Measurements from ENCODE around the gene ARHGDIB.

ARHGDIB gene

GRCh38 chr12:14904854-14905253 lies 56.5 kb downstream of the ARHGDIB start:
- Histone ChIP-seq H3K4me1 (ENCODE audit: control insufficient read depth, low read depth, low read length) (no peaks in the 10 kb centered on the region), H3K36me3 (ENCODE audit: control insufficient read depth, insufficient read depth, low read length) (no peaks in the 10 kb centered on the region), H2BK5ac (ENCODE audit: low read length) (no peak overlapping the region), H3K4ac (ENCODE audit: low read depth, low read length) (no peak overlapping the region), H2AK5ac (ENCODE audit: low read length) (no peak overlapping the region), H3K27ac (ENCODE audit: low read depth, low read length) (no peak overlapping the region), H3K23ac (ENCODE audit: low read length) (no peak overlapping the region), H4K8ac (ENCODE audit: low read depth, low read length) (no peak overlapping the region), H4K5ac (ENCODE audit: low read length) (no peak overlapping the region), H3K27me3 (ENCODE audit: insufficient read depth, low read length, poor library complexity) (no peaks in the 10 kb centered on the region), H3K18ac (ENCODE audit: low read length) (no peak overlapping the region), H3K79me1 (ENCODE audit: low read length) (no peaks in the 10 kb centered on the region), H3K56ac (ENCODE audit: low read length) (no peak overlapping the region), H3K4me2 (ENCODE audit: low read length) (no peak overlapping the region), H3K9ac (ENCODE audit: low read length) (no peak overlapping the region), H3K4me3 (ENCODE audit: low read length) (no peak overlapping the region), H3K79me2 (ENCODE audit: control insufficient read depth, insufficient read depth, low read length) (no peaks in the 10 kb centered on the region), H2BK15ac (replicated peaks; ENCODE audit: low read depth) (no peak overlapping the region), H2BK120ac (ENCODE audit: low read depth, low read length) (no peak overlapping the region)
- DNase-seq: no peak
- WGBS (ENCODE audit: extremely low coverage, insufficient coverage, low lambda C conversion rate): no CpG with 5 or more reads among the region's 8 CpGs

GRCh38 chr12:14903386-14904098 lies 57.9 kb downstream of the ARHGDIB start:
- Histone ChIP-seq H3K4me3 (ENCODE audit: low read length) (no peak overlapping the region), H3K79me1 (ENCODE audit: low read length) (no peaks in the 10 kb centered on the region), H2AK5ac (ENCODE audit: low read length) (no peak overlapping the region), H4K5ac (ENCODE audit: low read length) (no peak overlapping the region), H3K4ac (ENCODE audit: low read depth, low read length) (no peak overlapping the region), H3K27ac (ENCODE audit: low read depth, low read length) (no peak overlapping the region), H3K4me1 (ENCODE audit: control insufficient read depth, low read depth, low read length) (no peaks in the 10 kb centered on the region), H2BK120ac (ENCODE audit: low read depth, low read length) (no peak overlapping the region), H3K4me2 (ENCODE audit: low read length) (no peak overlapping the region), H3K9ac (ENCODE audit: low read length) (no peak overlapping the region), H2BK15ac (replicated peaks; ENCODE audit: low read depth) (no peak overlapping the region), H2BK5ac (ENCODE audit: low read length) (no peak overlapping the region), H3K36me3 (ENCODE audit: control insufficient read depth, insufficient read depth, low read length) (no peaks in the 10 kb centered on the region), H3K79me2 (ENCODE audit: control insufficient read depth, insufficient read depth, low read length) (no peaks in the 10 kb centered on the region), H4K8ac (ENCODE audit: low read depth, low read length) (no peak overlapping the region), H3K56ac (ENCODE audit: low read length) (no peak overlapping the region), H3K18ac (ENCODE audit: low read length) (no peak overlapping the region), H3K23ac (ENCODE audit: low read length) (no peak overlapping the region), H3K27me3 (ENCODE audit: insufficient read depth, low read length, poor library complexity) (no peaks in the 10 kb centered on the region)
- no CpG with 5 or more reads among the region's 5 CpGs for WGBS (ENCODE audit: extremely low coverage, insufficient coverage, low lambda C conversion rate)
- DNase-seq: no peak

- no peak overlapping the region for H3K9ac ChIP-seq (ENCODE audit: low read length)
- H4K5ac ChIP-seq (ENCODE audit: low read length): no peak overlapping the region
- no peak overlapping the region for H3K56ac ChIP-seq (ENCODE audit: low read length)
- no CpG with 5 or more reads among the region's 2 CpGs for WGBS (ENCODE audit: extremely low coverage, insufficient coverage, low lambda C conversion rate)
- no peak overlapping the region for H3K27ac ChIP-seq (ENCODE audit: low read depth, low read length)
- H4K8ac ChIP-seq (ENCODE audit: low read depth, low read length): no peak overlapping the region
- H2BK15ac ChIP-seq (replicated peaks; ENCODE audit: low read depth): no peak overlapping the region
- no peaks in the 10 kb centered on the region for H3K4me1 ChIP-seq (ENCODE audit: control insufficient read depth, low read depth, low read length)
- no peak overlapping the region for H3K18ac ChIP-seq (ENCODE audit: low read length)
- no peak overlapping the region for H3K4me3 ChIP-seq (ENCODE audit: low read length)
- DNase-seq: no peak
- H3K79me1 ChIP-seq (ENCODE audit: low read length): no peaks in the 10 kb centered on the region
- H3K36me3 ChIP-seq (ENCODE audit: control insufficient read depth, insufficient read depth, low read length): no peaks in the 10 kb centered on the region
- no peaks in the 10 kb centered on the region for H3K79me2 ChIP-seq (ENCODE audit: control insufficient read depth, insufficient read depth, low read length)
- H3K4me2 ChIP-seq (ENCODE audit: low read length): no peak overlapping the region
- H2BK5ac ChIP-seq (ENCODE audit: low read length): no peak overlapping the region
- no peak overlapping the region for H3K4ac ChIP-seq (ENCODE audit: low read depth, low read length)
- H2AK5ac ChIP-seq (ENCODE audit: low read length): no peak overlapping the region
- no peak overlapping the region for H3K23ac ChIP-seq (ENCODE audit: low read length)
- H3K27me3 ChIP-seq (ENCODE audit: insufficient read depth, low read length, poor library complexity): no peaks in the 10 kb centered on the region
- no peak overlapping the region for H2BK120ac ChIP-seq (ENCODE audit: low read depth, low read length)
Observed at GRCh38 chr12:14902465-14902864, 58.9 kb downstream of the ARHGDIB start.

- Histone ChIP-seq H3K18ac (ENCODE audit: low read length) (no peak overlapping the region), H3K4me3 (ENCODE audit: low read length) (no peak overlapping the region), H3K4me1 (ENCODE audit: control insufficient read depth, low read depth, low read length) (no peaks in the 10 kb centered on the region), H3K27me3 (ENCODE audit: insufficient read depth, low read length, poor library complexity) (no peaks in the 10 kb centered on the region), H3K79me2 (ENCODE audit: control insufficient read depth, insufficient read depth, low read length) (no peaks in the 10 kb centered on the region), H3K79me1 (ENCODE audit: low read length) (no peaks in the 10 kb centered on the region), H4K5ac (ENCODE audit: low read length) (no peak overlapping the region), H2BK120ac (ENCODE audit: low read depth, low read length) (no peak overlapping the region), H3K9ac (ENCODE audit: low read length) (no peak overlapping the region), H3K56ac (ENCODE audit: low read length) (no peak overlapping the region), H3K4me2 (ENCODE audit: low read length) (no peak overlapping the region), H3K27ac (ENCODE audit: low read depth, low read length) (no peak overlapping the region), H2BK5ac (ENCODE audit: low read length) (no peak overlapping the region), H3K4ac (ENCODE audit: low read depth, low read length) (no peak overlapping the region), H3K23ac (ENCODE audit: low read length) (no peak overlapping the region), H3K36me3 (ENCODE audit: control insufficient read depth, insufficient read depth, low read length) (no peaks in the 10 kb centered on the region), H4K8ac (ENCODE audit: low read depth, low read length) (no peak overlapping the region), H2AK5ac (ENCODE audit: low read length) (no peak overlapping the region), H2BK15ac (replicated peaks; ENCODE audit: low read depth) (no peak overlapping the region)
- DNase-seq: peak; percentile 46
- WGBS (ENCODE audit: extremely low coverage, insufficient coverage, low lambda C conversion rate): no CpG with 5 or more reads among the region's 1 CpG
Observed at GRCh38 chr12:14901228-14901562, 60.2 kb downstream of the ARHGDIB start.

DNA sequence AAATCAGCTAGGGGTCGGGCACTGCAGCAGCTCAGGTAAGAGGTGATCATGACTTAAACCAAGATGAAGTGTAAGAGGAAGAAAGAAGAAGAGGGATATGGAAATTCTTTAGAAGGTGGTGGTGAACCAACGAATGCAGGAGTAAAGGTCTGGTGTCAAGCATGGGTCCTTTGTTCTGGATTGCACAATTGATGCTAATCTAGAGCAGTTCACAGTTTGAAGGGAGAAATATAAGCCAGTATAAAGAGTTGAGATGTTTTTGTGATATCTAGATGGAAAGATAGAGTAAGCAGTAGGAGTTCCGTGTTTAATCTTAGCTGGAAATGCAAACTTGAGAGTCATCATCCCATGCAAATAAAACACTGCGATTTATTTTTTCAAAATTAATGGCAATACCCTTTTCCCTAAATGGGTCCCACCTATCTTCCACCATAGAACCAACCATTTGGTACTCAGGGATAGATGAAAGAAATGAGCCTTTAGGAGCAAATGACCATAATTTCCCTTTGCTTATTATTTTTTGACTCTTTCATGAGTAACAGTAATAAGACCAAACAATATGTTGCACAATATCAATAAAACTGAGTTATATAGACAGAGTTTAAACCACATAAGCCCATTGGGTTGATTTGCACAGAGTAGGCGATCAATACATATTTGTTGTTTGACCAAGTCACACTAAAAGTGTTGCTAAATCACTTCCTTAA lies 60.7 kb downstream of the ARHGDIB start:
- no peak overlapping the region for H3K18ac ChIP-seq (ENCODE audit: low read length)
- no peak overlapping the region for H3K4ac ChIP-seq (ENCODE audit: low read depth, low read length)
- H2BK120ac ChIP-seq (ENCODE audit: low read depth, low read length): no peak overlapping the region
- no peak overlapping the region for H3K4me2 ChIP-seq (ENCODE audit: low read length)
- H2BK5ac ChIP-seq (ENCODE audit: low read length): no peak overlapping the region
- H3K4me1 ChIP-seq (ENCODE audit: control insufficient read depth, low read depth, low read length): no peaks in the 10 kb centered on the region
- no CpG with 5 or more reads among the region's 5 CpGs for WGBS (ENCODE audit: extremely low coverage, insufficient coverage, low lambda C conversion rate)
- no peaks in the 10 kb centered on the region for H3K27me3 ChIP-seq (ENCODE audit: insufficient read depth, low read length, poor library complexity)
- no peaks in the 10 kb centered on the region for H3K36me3 ChIP-seq (ENCODE audit: control insufficient read depth, insufficient read depth, low read length)
- no peaks in the 10 kb centered on the region for H3K79me2 ChIP-seq (ENCODE audit: control insufficient read depth, insufficient read depth, low read length)
- H3K79me1 ChIP-seq (ENCODE audit: low read length): no peaks in the 10 kb centered on the region
- DNase-seq: no peak
- no peak overlapping the region for H3K4me3 ChIP-seq (ENCODE audit: low read length)
- no peak overlapping the region for H2BK15ac ChIP-seq (replicated peaks; ENCODE audit: low read depth)
- no peak overlapping the region for H3K27ac ChIP-seq (ENCODE audit: low read depth, low read length)
- no peak overlapping the region for H3K9ac ChIP-seq (ENCODE audit: low read length)
- no peak overlapping the region for H2AK5ac ChIP-seq (ENCODE audit: low read length)
- H3K23ac ChIP-seq (ENCODE audit: low read length): no peak overlapping the region
- no peak overlapping the region for H4K8ac ChIP-seq (ENCODE audit: low read depth, low read length)
- no peak overlapping the region for H3K56ac ChIP-seq (ENCODE audit: low read length)
- no peak overlapping the region for H4K5ac ChIP-seq (ENCODE audit: low read length)

Measured in mesendoderm (in vitro differentiated cells).